A549 (cell line): Measurements from ENCODE around the gene FTSJ1. TPM values are rescaled to one million over a fixed set of nuclear protein-coding genes. Genes with fewer than 3 reads are reported as not detected.

ENCODE experiments used
- ATAC-seq, 2 experiments: fragments of 200-7000 bp in 1 of 2; fragments of >200 bp in 1 of 2; cut with Nextera tagmentation in 1 of 2; cut with Tn5 transposase in 1 of 2; 3 replicates each; pipeline versions ENCODE4 v1.8.0 to v1.9.1; 2018 to 2020; ENCODE audit warnings: mild to moderate bottlenecking in 1 of 2, moderate library complexity in 1 of 2
- CTCF ChIA-PET: fragments of 300-600 bp; sonication (Branson Sonifier 250); formaldehyde crosslinking; extraction: SDS; loops from one replicate; lab custom pipeline; 2021; ENCODE audit warnings: antibody characterized with exemption, inconsistent platforms; lab: Yijun Ruan, JAX
- POLR2A ChIA-PET: fragments of 350-600 bp; formaldehyde crosslinking; extraction: SDS; loops from one replicate; lab custom pipeline; 2021; ENCODE audit warnings: antibody characterized with exemption, inconsistent platforms; lab: Yijun Ruan, JAX
- DNase-seq, 2 experiments: peaks; one replicate each; pipeline versions ENCODE4 v3.0.0 to v3.0.0-alpha.2; 2011 to 2016; ENCODE audit warnings: low read depth in 1 of 2, low spot score in 1 of 2
- FAIRE-seq: peaks from 2 replicates; lab custom pipeline; 2011; peaks lifted over from hg19 to GRCh38; lab: Jason Lieb, UNC
- H3K27ac ChIP-seq, 2 experiments: fragments of >200 bp; sonication (Bioruptor Twin); formaldehyde crosslinking; 3 replicates each; pipeline ENCODE4 v1.5.1; 2016 to 2017
- H3K4me1 ChIP-seq: fragments of >200 bp; sonication (Bioruptor Twin); formaldehyde crosslinking; 3 replicates; pipeline ENCODE4 v1.6.1; 2016
- H3K4me2 ChIP-seq: fragments of >200 bp; sonication (Bioruptor Twin); formaldehyde crosslinking; 3 replicates; pipeline ENCODE4 v1.6.1; 2016
- H3K4me3 ChIP-seq: fragments of >200 bp; sonication (Bioruptor Twin); formaldehyde crosslinking; 3 replicates; pipeline ENCODE4 v1.5.1; 2016
- H3K9me3 ChIP-seq: fragments of >200 bp; sonication (Bioruptor Twin); formaldehyde crosslinking; 3 replicates; pipeline ENCODE4 v1.6.1; 2016
- CBX2 ChIP-seq: fragments of 200-600 bp; sonication (generic); IDR thresholded peaks from 2 replicates; pipeline ENCODE4 v1.6.1; 2016; ENCODE audit warnings: low read depth, mild to moderate bottlenecking, borderline replicate concordance
- CEBPB ChIP-seq, 2 experiments: fragments of >200 bp in 1 of 2; sonication (Bioruptor Twin) in 1 of 2; formaldehyde crosslinking in 1 of 2; IDR thresholded peaks; 2 replicates each; pipeline ENCODE4 v1.6.1; 2012 to 2016
- CHD2 ChIP-seq: fragments of 150-350 bp; IDR thresholded peaks from 2 replicates; pipeline ENCODE4 v1.6.1; 2014; ENCODE audit warnings: low read length; ENCODE audit not compliant: partially characterized antibody
- CHD4 ChIP-seq: fragments of 200-600 bp; sonication (generic); IDR thresholded peaks from 2 replicates; pipeline ENCODE4 v1.6.1; 2016; ENCODE audit warnings: antibody characterized with exemption, mild to moderate bottlenecking, borderline replicate concordance
- CTCF ChIP-seq: fragments of >200 bp; sonication (Bioruptor Twin); formaldehyde crosslinking; IDR thresholded peaks from 3 replicates; pipeline ENCODE4 v1.5.1; 2016
- E2F6 ChIP-seq: IDR thresholded peaks from 2 replicates; pipeline ENCODE4 v1.6.1; 2012; ENCODE audit warnings: low read depth, borderline replicate concordance
- EHF ChIP-seq: fragments of 250-450 bp; sonication (Bioruptor Pico); IDR thresholded peaks from 2 replicates; pipeline ENCODE4 v1.5.0; 2020; ENCODE audit warnings: mild to moderate bottlenecking
- ELK1 ChIP-seq: fragments of 150-350 bp; IDR thresholded peaks from 2 replicates; pipeline ENCODE4 v1.6.1; 2014; ENCODE audit warnings: low read depth, mild to moderate bottlenecking, low read length
- EP300 ChIP-seq, 2 experiments: fragments of >200 bp; sonication (Bioruptor Twin); formaldehyde crosslinking; IDR thresholded peaks; 2 replicates in 1 of 2; 3 replicates in 1 of 2; pipeline ENCODE4 v1.6.1; 2016 to 2017
- FOSL2 ChIP-seq, 2 experiments: fragments of 450-650 bp in 1 of 2; fragments of >200 bp in 1 of 2; sonication (Bioruptor Twin) in 1 of 2; formaldehyde crosslinking; IDR thresholded peaks; 2 replicates each; pipeline versions ENCODE4 v1.5.0 to v1.6.1; 2016 to 2020; ENCODE audit warnings: mild to moderate bottlenecking in 1 of 2, moderate library complexity in 1 of 2
- HES2 ChIP-seq: fragments of >200 bp; sonication (Bioruptor Twin); formaldehyde crosslinking; IDR thresholded peaks from 2 replicates; pipeline ENCODE4 v1.6.1; 2016
- HMGXB4 ChIP-seq: fragments of 250-450 bp; sonication (Bioruptor Pico); IDR thresholded peaks from 2 replicates; pipeline ENCODE4 v1.5.0; 2021; ENCODE audit warnings: mild to moderate bottlenecking, moderate library complexity, borderline replicate concordance
- HOXA7 ChIP-seq: fragments of 250-450 bp; sonication (Bioruptor Pico); IDR thresholded peaks from 2 replicates; pipeline ENCODE4 v1.5.0; 2020; ENCODE audit warnings: mild to moderate bottlenecking, moderate library complexity
- KDM1A ChIP-seq: fragments of 200-600 bp; sonication (generic); IDR thresholded peaks from 2 replicates; pipeline ENCODE4 v1.6.1; 2016; ENCODE audit warnings: low read depth, mild to moderate bottlenecking
- NFE2L2 ChIP-seq: fragments of 150-350 bp; conservative IDR thresholded peaks from 2 replicates; pipeline ENCODE4 v1.6.1; 2014; ENCODE audit warnings: low read length
- NR3C1 ChIP-seq: fragments of >200 bp; sonication (Bioruptor Twin); formaldehyde crosslinking; IDR thresholded peaks from 3 replicates; pipeline ENCODE4 v1.6.1; 2017
- PBX3 ChIP-seq: IDR thresholded peaks from 2 replicates; pipeline ENCODE4 v1.6.1; 2012
- POLR2A ChIP-seq: IDR thresholded peaks from 2 replicates; pipeline ENCODE4 v1.6.1; 2012; ENCODE audit warnings: mild to moderate bottlenecking, low read length
- RNF2 ChIP-seq: fragments of 200-600 bp; sonication (generic); IDR thresholded peaks from 2 replicates; pipeline ENCODE4 v1.6.1; 2016; ENCODE audit warnings: low read depth, mild to moderate bottlenecking, antibody characterized with exemption, moderate library complexity, borderline replicate concordance
- SMC3 ChIP-seq: fragments of >200 bp; sonication (Bioruptor Twin); formaldehyde crosslinking; IDR thresholded peaks from 3 replicates; pipeline ENCODE4 v1.6.1; 2018; ENCODE audit warnings: inconsistent platforms
- SREBF2 ChIP-seq: fragments of 450-650 bp; IDR thresholded peaks from 2 replicates; pipeline ENCODE4 v1.6.1; 2014; ENCODE audit warnings: mild to moderate bottlenecking, moderate library complexity
- TFCP2L1 ChIP-seq: fragments of 250-450 bp; sonication (Bioruptor Pico); IDR thresholded peaks from 2 replicates; pipeline ENCODE4 v1.5.0; 2021; ENCODE audit warnings: mild to moderate bottlenecking
- USF2 ChIP-seq: fragments of 450-650 bp; IDR thresholded peaks from 2 replicates; pipeline ENCODE4 v1.6.1; 2014; ENCODE audit warnings: antibody characterized with exemption
- ZC3H11A ChIP-seq: fragments of 450-650 bp; IDR thresholded peaks from 2 replicates; pipeline ENCODE4 v1.6.1; 2014; ENCODE audit warnings: antibody characterized with exemption, mild to moderate bottlenecking
- ZFP36 ChIP-seq: fragments of 450-650 bp; IDR thresholded peaks from 2 replicates; pipeline ENCODE4 v1.6.1; 2014; ENCODE audit warnings: borderline replicate concordance; ENCODE audit not compliant: partially characterized antibody
- ZNF302 ChIP-seq: fragments of 250-450 bp; sonication (Bioruptor Pico); IDR thresholded peaks from 2 replicates; pipeline ENCODE4 v1.9.0; 2021; ENCODE audit warnings: inconsistent platforms, mild to moderate bottlenecking, moderate library complexity
- WGBS: methylation state at CpG from one replicate; pipeline ENCODE4 v1.1.6; 2017; ENCODE audit errors: missing lambda C conversion rate; 5-methylcytosine and 5-hydroxymethylcytosine counted together
- polyA plus RNA-seq, 4 experiments: library from polyadenylated mRNA; depleted of rRNA in 3 of 4; stranded (reverse); fragments of >200 nt; fragmentation: RNase III in 1 of 4; extraction: RNeasy Plus Mini Kit Qiagen cat#74134 plus additional on column Dnase treatment in 1 of 4; gene quantifications; 2 replicates in 3 of 4; 3 replicates in 1 of 4; pipeline ENCODE4 v1.2.3, GENCODE V29; 2011 to 2017

FTSJ1 gene
- polyA plus RNA-seq, 2 of the 4 experiments (the other 2 are of a cell fraction): 37.1 to 71.2 TPM

- CTCF ChIA-PET: no interaction called here
- H3K4me1 ChIP-seq: no peaks in the 10 kb centered on the region
- no peak for ATAC-seq
- 70% methylated on average over 9 of the region's 11 CpGs for WGBS
- no peak for FAIRE-seq
- no peak overlapping the region for H3K4me3 ChIP-seq
- H3K27ac ChIP-seq: no peak overlapping the region
- POLR2A ChIA-PET: no interaction called here
- TF ChIP-seq EP300 (IDR thresholded peaks at IDR 0.05): no peak
- TF ChIP-seq NR3C1: no peak
- no peak for TF ChIP-seq CHD2
- no peak for TF ChIP-seq ELK1
- TF ChIP-seq HMGXB4 (CRISPR knock-in tag): no peak
- no peak for TF ChIP-seq NFE2L2
- TF ChIP-seq FOSL2 (IDR thresholded peaks at IDR 0.05): no peak
- TF ChIP-seq FOSL2 (CRISPR knock-in tag; IDR thresholded peaks at IDR 0.05): no peak
- no peak for TF ChIP-seq CHD4
- TF ChIP-seq KDM1A: no peak
- no peak for TF ChIP-seq ZFP36
- TF ChIP-seq ZC3H11A: no peak
- no peak for TF ChIP-seq CBX2
- TF ChIP-seq CEBPB (IDR thresholded peaks at IDR 0.05): no peak
- TF ChIP-seq RNF2: no peak
- TF ChIP-seq HOXA7 (CRISPR knock-in tag): no peak
- TF ChIP-seq, all 56 proteins: peak for 0
- DNase-seq: no peak
- no peak overlapping the region for H3K4me2 ChIP-seq
- no peaks in the 10 kb centered on the region for H3K9me3 ChIP-seq
Measured at GRCh38 chrX:48460606-48461005, 15.4 kb upstream of the FTSJ1 start.

- Histone ChIP-seq H3K27ac (no peak overlapping the region), H3K4me1 (no peaks in the 10 kb centered on the region), H3K9me3 (no peaks in the 10 kb centered on the region), H3K4me3 (no peak overlapping the region), H3K4me2 (no peak overlapping the region)
- WGBS: 82% methylated on average over 2 of the region's 6 CpGs
- ATAC-seq: no peak
- POLR2A ChIA-PET: no interaction called here
- DNase-seq: no peak
- TF ChIP-seq HES2: no peak
- no peak for TF ChIP-seq EP300 (IDR thresholded peaks at IDR 0.05)
- TF ChIP-seq CEBPB (IDR thresholded peaks at IDR 0.05): no peak
- FAIRE-seq: no peak
- CTCF ChIA-PET: no interaction called here
Measured at GRCh38 chrX:48461830-48462229, 14.2 kb upstream of the FTSJ1 start.

GRCh38 chrX:48465336-48465933 lies 10.6 kb upstream of the FTSJ1 start:
- ChIA-PET POLR2A (no interaction called here), CTCF (interaction anchor here (0.6 kb wide), 1 partner anchor 1083 kb away, joined by 3 read pairs; no protein-coding TSS in a partner anchor)
- DNase-seq (no peak), FAIRE-seq (no peak), ATAC-seq (peak in 1 of 2 experiments; percentile 30; a peak in 2 of 6 replicates)
- Histone ChIP-seq H3K4me3 (no peak overlapping the region), H3K4me1 (no peaks in the 10 kb centered on the region), H3K9me3 (no peaks in the 10 kb centered on the region), H3K4me2 (no peak overlapping the region), H3K27ac (no peak overlapping the region)
- WGBS: 56% methylated on average over 10 of the region's 10 CpGs
- no peak for TF ChIP-seq KDM1A
- TF ChIP-seq POLR2A: no peak
- TF ChIP-seq HES2: no peak
- no peak for TF ChIP-seq PBX3
- no peak for TF ChIP-seq RNF2
- TF ChIP-seq USF2: no peak
- TF ChIP-seq CHD4: no peak
- TF ChIP-seq ZNF302 (CRISPR knock-in tag): no peak
- no peak for TF ChIP-seq EHF (CRISPR knock-in tag)
- TF ChIP-seq SREBF2: no peak
- TF ChIP-seq E2F6: no peak
- no peak for TF ChIP-seq CTCF
- no peak for TF ChIP-seq TFCP2L1
- no peak for TF ChIP-seq SMC3
